GM18511 (cell line): ENCODE data around the gene FTO.

Source experiments
- ATAC-seq: cut with Tn5 transposase; IDR thresholded peaks from one replicate; pipeline ENCODE4 v1.9.1; 2021; ENCODE audit warnings: mild to moderate bottlenecking, moderate library complexity; ENCODE audit not compliant: unreplicated experiment

Gene FTO

GRCh38 chr16:53986793-53987192 lies 282.8 kb downstream of the FTO start:
- no peak for ATAC-seq

DNA sequence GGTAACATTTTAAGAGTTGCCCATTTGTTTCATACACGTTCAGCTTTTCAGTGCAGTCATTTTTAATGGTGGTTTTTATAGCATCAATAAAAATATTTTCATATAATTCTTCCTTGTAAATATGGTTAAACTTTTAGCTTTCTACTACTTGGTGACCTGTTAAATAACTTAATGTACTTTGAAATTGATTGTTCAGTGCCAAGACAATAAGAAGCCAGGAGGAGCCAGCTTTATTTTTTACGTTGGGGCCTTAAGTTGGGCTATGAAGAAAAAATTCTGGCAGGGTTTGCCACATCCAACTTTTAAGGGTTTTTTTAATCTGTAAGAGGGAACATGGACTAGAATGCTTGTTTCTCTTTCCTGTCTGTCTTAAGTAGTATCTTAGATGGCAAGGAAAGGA lies 284.2 kb downstream of the FTO start:
- ATAC-seq: no peak

DNA sequence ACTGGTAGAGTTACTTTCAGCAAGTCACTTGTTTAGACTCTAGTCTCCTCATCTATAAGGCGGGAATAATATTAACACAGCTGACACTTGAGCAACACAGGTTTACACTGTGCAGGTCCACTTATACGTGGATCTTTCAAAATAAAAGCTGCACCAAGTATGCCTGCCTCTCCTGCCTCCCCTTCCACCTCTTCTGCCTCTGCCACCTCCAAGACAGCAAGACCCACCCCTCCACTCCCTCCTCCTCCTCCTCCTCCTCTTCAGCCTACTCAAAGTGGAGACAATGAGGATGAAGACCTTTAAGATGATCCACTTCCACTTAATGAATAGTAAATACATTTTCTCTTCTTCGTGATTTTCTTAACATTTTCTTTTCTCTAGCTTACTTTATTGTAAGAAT lies 285.6 kb downstream of the FTO start:
- no peak for ATAC-seq

- no peak for ATAC-seq
Observed at GRCh38 chr16:53991754-53992378, 287.9 kb downstream of the FTO start.

DNA sequence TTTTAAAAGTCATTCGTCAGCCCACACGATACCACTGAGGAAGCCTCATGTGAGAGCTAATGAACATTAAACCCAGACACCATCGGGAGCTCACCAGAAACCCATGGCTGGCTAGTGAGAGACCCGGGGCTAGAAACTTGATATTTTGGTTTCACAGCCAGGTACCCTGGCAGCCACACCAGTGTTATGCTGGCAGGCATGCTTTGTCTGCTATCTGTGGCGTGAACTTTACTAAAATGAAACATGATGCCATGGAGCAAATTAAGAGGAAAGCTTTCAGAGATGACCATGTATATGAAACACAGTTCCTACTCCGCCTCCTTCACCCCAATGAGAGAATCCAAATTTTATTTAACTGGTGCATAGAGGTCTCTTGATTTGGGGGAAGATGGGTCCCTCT lies 291.4 kb downstream of the FTO start:
- no peak for ATAC-seq

DNA sequence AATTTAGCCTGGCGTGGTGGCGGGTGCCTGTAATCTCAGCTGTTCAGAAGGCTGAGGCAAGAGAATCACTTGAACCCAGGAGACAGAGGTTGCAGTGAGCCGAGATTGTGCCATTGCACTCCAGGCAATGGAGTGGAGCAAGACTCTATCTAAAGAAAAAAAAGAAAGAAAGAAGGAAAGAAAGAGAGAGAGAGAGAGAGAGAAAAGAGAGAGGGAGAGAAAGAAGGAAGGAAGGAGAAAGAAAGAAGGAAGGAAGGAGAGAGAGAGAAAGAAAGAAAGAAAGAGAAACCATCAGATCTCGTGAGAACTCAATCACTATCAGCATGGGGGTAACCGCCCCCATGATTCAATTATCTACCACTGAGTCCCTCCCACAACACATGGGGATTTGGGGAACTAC lies 293.0 kb downstream of the FTO start:
- ATAC-seq: no peak

DNA sequence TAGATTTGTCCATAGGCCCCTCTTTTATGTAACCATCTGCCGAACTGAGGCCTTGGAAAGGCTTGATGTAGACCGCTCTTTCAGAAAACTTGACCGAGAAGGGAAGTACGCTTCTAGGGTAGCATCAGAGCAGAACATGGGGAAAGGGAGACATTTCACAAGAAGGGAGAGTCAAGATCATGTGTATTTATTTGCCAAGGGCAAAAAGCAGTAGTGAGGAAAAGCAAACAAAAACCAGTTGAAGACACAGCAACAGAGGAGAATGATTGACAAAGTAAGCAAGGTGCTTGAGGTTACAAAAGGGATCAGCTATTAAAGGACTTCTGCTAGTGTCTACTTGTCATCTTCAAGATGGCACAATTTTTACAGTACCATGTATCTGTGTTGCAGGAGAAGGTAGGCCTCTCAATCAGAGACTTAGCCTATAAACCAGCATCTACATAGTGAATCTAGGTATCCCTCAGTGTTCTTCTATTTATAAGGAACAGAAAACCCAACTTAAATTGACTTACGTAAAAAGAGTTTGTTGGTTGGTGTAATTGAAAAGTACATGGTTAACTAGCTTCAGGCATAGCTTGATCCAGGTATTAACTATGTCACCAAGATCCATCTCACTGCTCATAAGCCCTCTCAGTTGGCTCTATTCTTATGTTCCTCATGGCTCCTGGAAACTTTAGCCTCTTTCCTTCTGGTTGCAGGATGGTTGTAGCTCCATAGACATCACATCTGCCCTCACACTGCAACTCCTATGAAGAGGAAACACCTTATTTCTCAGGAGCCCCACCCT lies 294.3 kb downstream of the FTO start:
- no peak for ATAC-seq

- ATAC-seq: no peak
Observed at GRCh38 chr16:53998966-53999522, 295.1 kb downstream of the FTO start.

DNA sequence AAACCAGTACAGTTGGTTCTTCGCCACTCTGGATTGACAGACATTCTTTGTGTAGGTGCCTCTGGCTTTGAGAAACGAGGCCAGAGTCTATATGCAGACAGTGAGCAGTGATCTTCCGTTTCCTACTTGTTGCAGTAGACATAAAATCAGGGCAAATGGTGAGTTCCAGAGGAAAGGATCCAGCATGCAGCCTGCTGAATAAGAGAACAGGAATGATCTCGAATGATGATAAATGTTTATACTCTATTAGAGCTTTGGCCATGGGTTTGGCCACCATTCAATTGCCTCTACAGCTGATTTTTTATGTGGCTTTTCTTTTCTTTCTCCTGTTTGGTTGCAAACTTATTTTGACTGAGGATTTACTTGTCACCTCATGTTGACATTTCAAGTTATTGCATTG lies 295.9 kb downstream of the FTO start:
- ATAC-seq: no peak

DNA sequence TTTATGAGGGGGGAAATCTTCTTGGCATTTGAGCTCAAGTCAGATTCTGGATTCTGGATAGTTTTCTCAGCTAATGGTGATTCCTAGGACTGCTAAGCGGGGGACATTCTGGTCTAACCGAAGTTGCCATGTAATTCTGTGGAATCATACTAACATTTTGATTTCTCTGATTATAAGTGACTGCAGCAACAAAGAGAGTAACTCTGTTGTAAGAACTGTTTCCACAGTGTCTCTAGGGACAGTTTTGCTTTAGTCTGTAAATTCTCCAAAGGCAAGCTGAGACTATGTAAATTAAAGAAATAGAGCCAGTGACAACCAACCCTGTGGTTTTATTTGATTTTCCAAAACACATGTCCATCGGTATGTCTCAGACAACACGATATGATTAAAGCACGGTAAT lies 296.4 kb downstream of the FTO start:
- no peak for ATAC-seq

GRCh38 chr16:54006693-54007092 lies 302.7 kb downstream of the FTO start:
- ATAC-seq: no peak

GRCh38 chr16:54007504-54007903 lies 303.5 kb downstream of the FTO start:
- no peak for ATAC-seq

DNA sequence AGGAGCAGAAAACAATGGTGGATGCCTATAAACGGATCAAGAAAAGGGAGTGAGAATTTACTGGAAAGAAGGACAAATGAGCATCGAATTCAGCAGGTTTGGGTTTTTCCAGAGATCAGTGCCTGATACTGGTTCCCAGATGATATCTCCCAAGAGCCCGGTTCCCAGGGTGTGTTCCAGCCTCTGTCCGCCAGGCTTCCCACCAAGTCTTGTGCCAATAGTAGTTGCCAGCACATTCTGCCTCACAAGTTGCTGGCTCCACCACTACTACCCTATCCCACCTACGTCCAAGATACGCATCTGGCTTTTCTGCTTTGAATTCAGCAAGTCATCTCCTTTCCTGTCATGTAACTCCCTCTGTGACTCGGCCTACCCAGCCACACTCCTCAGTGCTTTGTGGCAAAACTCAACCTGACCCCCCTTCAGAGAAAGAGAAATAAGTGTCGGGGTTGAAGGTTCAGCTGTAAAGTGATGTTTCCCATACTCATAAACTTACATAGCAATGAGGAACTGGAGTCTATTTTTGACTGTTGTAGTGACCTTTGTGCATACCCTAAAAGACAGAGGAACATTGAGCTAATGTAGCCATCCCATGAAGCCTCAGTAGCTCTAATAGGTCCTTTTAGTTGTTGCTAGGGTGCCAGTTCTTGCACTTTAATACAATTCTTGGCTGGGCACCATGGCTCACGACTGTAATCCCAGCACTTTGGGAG lies 305.7 kb downstream of the FTO start:
- ATAC-seq: no peak

DNA sequence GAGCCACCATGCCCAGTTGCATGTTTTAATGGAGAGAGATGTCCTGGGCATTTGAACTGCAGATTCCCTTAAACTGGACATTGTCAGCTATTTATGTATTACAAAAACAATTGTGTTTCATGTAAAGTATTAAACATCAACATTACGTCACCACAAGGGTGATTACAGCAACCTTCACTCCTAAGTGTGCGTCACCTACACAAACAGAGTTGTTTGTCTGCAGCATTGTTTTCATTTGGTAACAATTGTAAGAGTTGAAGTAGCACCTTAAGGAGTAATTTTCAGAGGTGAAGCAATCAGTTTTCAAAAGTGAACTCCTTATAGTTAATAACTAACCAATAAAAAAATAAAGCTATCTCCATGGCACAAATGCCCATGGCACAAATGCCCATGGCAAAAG lies 311.2 kb downstream of the FTO start:
- ATAC-seq: no peak

DNA sequence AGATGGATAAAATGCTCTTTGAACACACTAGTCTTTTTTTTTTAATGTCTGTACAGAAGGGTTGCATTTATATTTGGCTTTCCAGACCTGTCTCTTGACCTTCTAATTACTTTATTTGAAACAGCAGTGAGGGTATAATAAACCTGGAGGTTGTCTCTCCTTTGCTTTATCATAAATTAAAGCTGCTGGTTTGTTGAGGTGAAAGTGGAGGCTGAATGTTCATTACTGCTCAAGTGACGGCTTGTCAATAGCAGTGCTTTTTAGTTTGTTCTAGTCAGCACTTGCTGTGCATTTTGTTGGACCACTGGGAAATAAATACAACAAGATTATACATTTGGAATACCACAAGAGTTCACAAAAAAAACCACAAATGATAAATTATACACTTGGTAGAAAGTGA lies 318.4 kb downstream of the FTO start:
- ATAC-seq: no peak

- ATAC-seq: no peak
Observed at GRCh38 chr16:54026456-54026855, 322.5 kb downstream of the FTO start.

DNA sequence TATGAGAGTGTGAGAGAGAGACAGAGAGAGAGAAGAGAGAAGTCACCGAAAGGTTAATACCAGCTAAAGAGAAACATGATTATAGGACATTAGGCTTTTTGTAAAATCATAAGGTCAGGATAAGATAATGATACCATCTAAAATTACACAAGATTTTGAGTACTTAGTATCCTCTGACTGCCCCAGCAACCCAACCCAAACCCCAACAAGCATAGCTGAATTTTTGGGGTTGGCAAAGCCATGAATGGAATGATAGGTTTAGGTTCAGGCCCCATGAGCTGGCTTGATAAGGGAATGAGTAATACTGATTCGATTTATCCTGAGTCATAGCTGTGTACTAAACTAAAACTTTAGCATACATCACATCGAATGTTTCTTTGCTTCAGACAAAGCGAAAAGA lies 323.1 kb downstream of the FTO start:
- ATAC-seq: no peak

DNA sequence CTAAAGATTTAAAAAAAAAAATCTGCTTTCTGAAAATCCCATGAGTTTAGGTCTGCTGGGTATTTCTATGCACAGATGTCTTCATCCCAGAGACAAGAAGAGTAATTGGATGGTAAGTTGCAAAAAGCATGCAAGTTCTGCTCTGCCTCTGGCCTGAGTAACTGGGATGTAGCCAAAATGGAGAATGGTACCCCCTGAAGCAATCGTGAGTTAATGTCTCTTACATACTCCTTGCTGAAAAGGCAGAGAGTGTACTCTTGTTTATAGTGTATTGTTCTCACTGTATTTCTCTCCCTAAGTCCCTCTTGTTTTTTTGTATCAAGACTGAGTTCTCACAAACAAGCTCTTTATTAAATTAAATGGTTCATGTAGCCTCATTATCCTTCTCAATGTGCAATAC lies 323.6 kb downstream of the FTO start:
- ATAC-seq: no peak

DNA sequence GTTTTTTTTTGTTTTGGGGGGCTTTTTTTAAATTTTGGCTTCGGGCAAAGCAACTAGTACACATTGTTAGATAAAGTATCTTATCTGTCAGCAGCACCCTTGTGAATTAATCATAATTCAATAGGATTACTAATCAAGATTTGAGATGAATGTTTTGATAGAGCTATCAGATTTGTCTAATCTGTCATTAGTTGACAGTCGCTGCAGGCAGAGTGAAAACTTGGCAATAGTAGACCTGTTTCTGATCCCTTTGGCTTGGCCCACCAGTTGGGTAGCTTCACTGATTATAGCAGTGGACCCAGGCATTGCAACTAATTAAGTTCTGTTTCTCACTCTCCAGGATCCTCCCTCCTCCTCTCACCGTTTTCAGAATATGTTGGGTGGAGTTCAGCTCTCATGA lies 324.0 kb downstream of the FTO start:
- ATAC-seq: no peak

DNA sequence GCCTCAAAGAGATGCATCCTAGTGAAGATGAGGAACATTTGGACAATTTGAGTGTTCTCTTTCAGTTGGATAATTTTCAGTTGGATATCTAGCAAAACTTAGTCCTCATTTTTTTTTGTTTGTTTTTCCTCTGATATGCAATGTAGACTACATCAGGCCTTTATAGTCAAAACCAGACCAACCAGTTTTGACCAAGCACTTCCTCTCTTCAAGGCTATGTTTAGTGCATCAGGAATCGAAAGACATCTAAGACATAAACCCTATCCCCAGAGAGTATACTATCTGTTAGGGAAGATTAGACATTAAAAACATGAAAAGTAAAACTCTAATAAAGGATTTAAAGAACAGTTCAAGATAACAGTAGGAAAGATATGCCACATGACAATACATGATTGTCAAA lies 326.5 kb downstream of the FTO start:
- ATAC-seq: no peak

- no peak for ATAC-seq
Observed at GRCh38 chr16:54031107-54031760, 327.3 kb downstream of the FTO start.
